ENCODE measurements around the gene VAPB. TPM values are rescaled to one million over a fixed set of nuclear protein-coding genes. Genes with fewer than 3 reads are reported as not detected.

Gene VAPB
- polyA plus RNA-seq, 3 donors: 8.5 to 14.3 (median 10.1) TPM

GRCh38 chr20:58375759-58376352, 13.2 kb upstream of the VAPB start:
- 86% methylated on average over 1 of the region's 10 CpGs for WGBS (ENCODE audit: insufficient coverage)
- H3K27me3 Mint-ChIP-seq (ENCODE audit: low read depth in 3 of 3): peaks cover 6 to 23% (median 7%) of the 10 kb centered on the region in 3 donors
- Histone ChIP-seq H3K4me3 (replicated peaks in 1 of 3; ENCODE audit: low read depth in 2 of 3, low read length in 3 of 3) (no peak overlapping the region), H3K79me2 (ENCODE audit: insufficient read depth, low read length) (no peaks in the 10 kb centered on the region), H3K36me3 (replicated peaks in 1 of 2; ENCODE audit: control insufficient read depth in 1 of 2, insufficient read depth in 2 of 2, low read length in 2 of 2) (no peaks in the 10 kb centered on the region), H3K4me1 (ENCODE audit: control insufficient read depth in 1 of 2, insufficient read depth in 2 of 2, low read length in 2 of 2) (no peaks in the 10 kb centered on the region), H3K9me3 (replicated peaks in 1 of 2; ENCODE audit: control insufficient read depth in 1 of 2, insufficient read depth in 1 of 2, low read length in 2 of 2) (peaks cover 0 to 2% of the 10 kb centered on the region in 2 donors), H3K9ac (ENCODE audit: insufficient read depth, low read length, poor library complexity, severe bottlenecking) (no peak overlapping the region), H3K4me2 (replicated peaks; ENCODE audit: extremely low read depth, low read length, poor library complexity, severe bottlenecking) (no peak overlapping the region), H4K20me1 (ENCODE audit: insufficient read depth, low read length) (no peaks in the 10 kb centered on the region), H3K27ac (ENCODE audit: low read depth in 1 of 2, low read length in 2 of 2) (no peak overlapping the region), H3K27me3 (ENCODE audit: control insufficient read depth in 2 of 2, insufficient read depth in 2 of 2, low read length in 2 of 2) (peaks cover 0 to 5% of the 10 kb centered on the region in 2 donors), H2AFZ (ENCODE audit: insufficient read depth, low read depth, low read length, poor library complexity, severe bottlenecking) (no peak overlapping the region)
- H3K4me3 Mint-ChIP-seq: no peak overlapping the region
- no peak for TF ChIP-seq CTCF (IDR thresholded peaks at IDR 0.05)
- intact Hi-C loops (cut with micrococcal nuclease): no loop called here
- H3K4me1 Mint-ChIP-seq: peaks cover 9% of the 10 kb centered on the region
- DNase-seq: no peak
- H3K9me3 Mint-ChIP-seq: peaks cover 1 to 6% (median 3%) of the 10 kb centered on the region in 7 donors
- H3K36me3 Mint-ChIP-seq: no peaks in the 10 kb centered on the region
- H3K27ac Mint-ChIP-seq: no peak overlapping the region

DNA sequence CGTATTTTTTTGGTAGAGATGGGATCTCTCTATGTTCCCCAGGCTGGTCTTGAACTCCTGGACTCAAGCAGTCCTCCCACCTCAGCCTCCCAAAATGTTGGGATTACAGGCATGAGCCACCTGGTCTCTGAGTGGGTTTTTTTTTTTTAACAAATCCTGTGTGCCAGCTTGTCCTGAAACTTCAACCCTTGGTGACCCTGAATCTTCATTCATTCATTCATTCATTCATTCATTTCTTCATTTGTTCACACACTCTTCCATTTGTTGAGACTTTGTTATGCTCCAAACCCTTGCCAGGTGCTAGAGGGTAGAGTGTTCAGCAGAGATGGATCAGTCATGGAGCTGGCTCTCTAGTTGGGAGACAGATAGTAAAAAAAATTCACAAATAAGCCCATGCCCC, 12.0 kb upstream of the VAPB start:
- H3K36me3 Mint-ChIP-seq: no peaks in the 10 kb centered on the region
- peaks cover 6 to 26% (median 7%) of the 10 kb centered on the region in 3 donors for H3K27me3 Mint-ChIP-seq (ENCODE audit: low read depth in 3 of 3)
- no peak overlapping the region for H3K27ac Mint-ChIP-seq
- no peak for TF ChIP-seq CTCF (IDR thresholded peaks at IDR 0.05)
- DNase-seq: no peak
- H3K9me3 Mint-ChIP-seq: peaks cover 10 to 16% (median 14%) of the 10 kb centered on the region in 7 donors
- H3K4me1 Mint-ChIP-seq: peaks cover 9% of the 10 kb centered on the region
- H3K4me1 ChIP-seq (ENCODE audit: control insufficient read depth in 1 of 2, insufficient read depth in 2 of 2, low read length in 2 of 2): no peaks in the 10 kb centered on the region
- no peak overlapping the region for H3K27ac ChIP-seq (ENCODE audit: low read depth in 1 of 2, low read length in 2 of 2)
- H3K27me3 ChIP-seq (ENCODE audit: control insufficient read depth in 2 of 2, insufficient read depth in 2 of 2, low read length in 2 of 2): peaks cover 0 to 5% of the 10 kb centered on the region in 2 donors
- no peak overlapping the region for H3K4me2 ChIP-seq (replicated peaks; ENCODE audit: extremely low read depth, low read length, poor library complexity, severe bottlenecking)
- H2AFZ ChIP-seq (ENCODE audit: insufficient read depth, low read depth, low read length, poor library complexity, severe bottlenecking): no peak overlapping the region
- no peak overlapping the region for H3K4me3 ChIP-seq (replicated peaks in 1 of 3; ENCODE audit: low read depth in 2 of 3, low read length in 3 of 3)
- peaks cover 10 to 13% of the 10 kb centered on the region in 2 donors for H3K9me3 ChIP-seq (replicated peaks in 1 of 2; ENCODE audit: control insufficient read depth in 1 of 2, insufficient read depth in 1 of 2, low read length in 2 of 2)
- H3K9ac ChIP-seq (ENCODE audit: insufficient read depth, low read length, poor library complexity, severe bottlenecking): no peak overlapping the region
- WGBS (ENCODE audit: insufficient coverage): no CpG with 5 or more reads among the region's 1 CpG
- H3K36me3 ChIP-seq (replicated peaks in 1 of 2; ENCODE audit: control insufficient read depth in 1 of 2, insufficient read depth in 2 of 2, low read length in 2 of 2): no peaks in the 10 kb centered on the region
- no peaks in the 10 kb centered on the region for H3K79me2 ChIP-seq (ENCODE audit: insufficient read depth, low read length)
- intact Hi-C loops (cut with micrococcal nuclease): no loop called here
- H4K20me1 ChIP-seq (ENCODE audit: insufficient read depth, low read length): no peaks in the 10 kb centered on the region
- peak overlapping the region in 1 of 2 donors; percentile 18 for H3K4me3 Mint-ChIP-seq

Measured in CD14-positive monocyte (primary cell).